ENCODE measurements around the gene TBCK.
"Not testable (repeated sequence)": the region's sequence is repeated elsewhere in the genome, so short reads cannot be mapped to it uniquely, and the experiment has no call there.

- not testable (repeated sequence) for TF ChIP-seq POLR2A (IDR thresholded peaks at IDR 0.05); CTCF (IDR thresholded peaks at IDR 0.05); POLR2AphosphoS5 (IDR thresholded peaks at IDR 0.05; ENCODE audit: insufficient read depth in 1 of 2, low read depth in 1 of 2)
Measured at GRCh38 chr4:106321168-106321567, 5.2 kb upstream of the TBCK start.
